Transverse colon (tissue), 4 donors: ENCODE measurements around the gene RPL39L. TPM values are rescaled to one million over a fixed set of nuclear protein-coding genes. Genes with fewer than 3 reads are reported as not detected.

Experiments
- DNase-seq: peaks from one replicate; pipeline ENCODE4 v3.0.0-alpha.2; 2019
- H3K27ac ChIP-seq, 4 donors: fragments of 200-600 bp; sonication (generic); 2 replicates each; pipeline ENCODE4 v1.5.1; 2016 to 2018; ENCODE audit warnings: inconsistent platforms in 4 of 4
- H3K27me3 ChIP-seq: fragments of 200-600 bp; sonication (generic); 2 replicates; pipeline ENCODE4 v1.5.1; 2017; ENCODE audit warnings: inconsistent platforms
- H3K36me3 ChIP-seq, 4 donors: fragments of 200-600 bp; sonication (generic); 2 replicates each; pipeline ENCODE4 v1.5.1; 2017 to 2019; ENCODE audit warnings: inconsistent platforms in 4 of 4
- H3K4me1 ChIP-seq, 4 donors: fragments of 200-600 bp; sonication (generic); 2 replicates each; pipeline ENCODE4 v1.5.1; 2017 to 2020; ENCODE audit warnings: inconsistent platforms in 4 of 4
- H3K4me3 ChIP-seq, 4 donors: fragments of 200-600 bp; sonication (generic); 1 replicate in 1 of 4; 2 replicates in 3 of 4; pipeline versions ENCODE4 v1.5.1 to v1.6.1; 2017 to 2019; ENCODE audit warnings: inconsistent platforms in 4 of 4
- H3K9me3 ChIP-seq, 2 donors: fragments of 200-600 bp; sonication (generic); 2 replicates each; pipeline ENCODE4 v1.5.1; 2017 to 2019; ENCODE audit warnings: inconsistent platforms in 2 of 2
- EP300 ChIP-seq: sonication (generic); formaldehyde crosslinking; IDR thresholded peaks from one replicate; pipeline ENCODE4 v1.6.1; 2017; ENCODE audit warnings: antibody characterized with exemption, low read depth
- POLR2A ChIP-seq: fragments of 450-650 bp; IDR thresholded peaks from one replicate; pipeline ENCODE4 v1.6.1; 2016; ENCODE audit warnings: antibody characterized with exemption, mild to moderate bottlenecking, moderate library complexity
- POLR2AphosphoS5 ChIP-seq, 3 donors: sonication (generic); formaldehyde crosslinking; IDR thresholded peaks; one replicate each; pipeline ENCODE4 v1.6.1; 2016; ENCODE audit warnings: antibody characterized with exemption in 3 of 3
- WGBS, 2 donors: methylation state at CpG; one replicate each; pipeline ENCODE4 v1.1.5; 2018; ENCODE audit warnings: low coverage in 1 of 2; 5-methylcytosine and 5-hydroxymethylcytosine counted together
- in situ Hi-C, 4 donors: fragments of 200-750 bp; cut with MboI; loops; one replicate each; pipeline versions ENCODE4 v1.15.0 to v1.15.1; 2017; ENCODE audit warnings: low sequenced_read_pairs in 3 of 4, low pct_ligation_motif_present in 1 of 4, low pct_unique_long_range_greater_than_20kb in 1 of 4
- intact Hi-C: fragments of 100-400 bp; cut with DNase I; formaldehyde crosslinking; loops from one replicate; pipeline ENCODE4 v1.15.1; 2023; ENCODE audit warnings: low total_unique reads
- total RNA-seq, 4 donors: library from RNA; depleted of rRNA; stranded (reverse); fragments of >200 nt; gene quantifications; one replicate each; pipeline ENCODE4 v1.1.0, GENCODE V29; 2016
- TF ChIP-seq, protein P1 (sequence below), 5 experiments: fragments of 200-600 bp in 3 of 5; fragments of 450-650 bp in 2 of 5; sonication (generic) in 3 of 5; IDR thresholded peaks; 1 replicate in 2 of 5; 2 replicates in 3 of 5; pipeline ENCODE4 v1.5.1; 2016 to 2017; ENCODE audit warnings: antibody characterized with exemption in 5 of 5, inconsistent platforms in 3 of 5, mild to moderate bottlenecking in 2 of 5, moderate library complexity in 1 of 5

Gene RPL39L
- total RNA-seq, 4 donors from 2014 or later = 2.2 to 5.6 (median 2.4) TPM; not detected in 1

DNA sequence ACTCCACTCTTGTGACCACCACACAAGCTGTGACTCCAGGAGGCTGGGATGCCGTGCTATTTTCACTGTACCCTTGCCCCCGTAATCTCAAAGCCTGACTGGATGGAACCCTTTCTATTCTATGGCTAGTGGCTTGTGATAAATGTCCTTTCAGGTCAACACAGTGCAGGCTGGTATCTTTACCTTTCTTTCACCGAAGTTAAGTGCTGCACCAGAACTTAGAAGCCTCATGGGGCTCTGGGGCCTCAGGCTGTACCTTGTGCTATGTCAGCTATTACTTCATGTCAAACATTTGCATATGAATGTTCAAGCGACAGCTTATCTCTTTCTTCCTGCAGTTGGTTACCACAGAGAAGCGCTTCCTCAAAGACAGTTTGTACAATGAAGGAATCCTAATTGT is 66.8 kb downstream of the RPL39L start:
- Histone ChIP-seq H3K9me3 (no peaks in the 10 kb centered on the region), H3K36me3 (no peaks in the 10 kb centered on the region), H3K4me1 (no peaks in the 10 kb centered on the region), H3K27ac (peak overlapping the region in 1 of 4 donors; percentile 7), H3K27me3 (no peaks in the 10 kb centered on the region), H3K4me3 (no peak overlapping the region)
- 60 to 75% methylated on average over 4 to 5 of the region's 5 CpGs for WGBS, 2 donors
- TF ChIP-seq, protein P1, sequence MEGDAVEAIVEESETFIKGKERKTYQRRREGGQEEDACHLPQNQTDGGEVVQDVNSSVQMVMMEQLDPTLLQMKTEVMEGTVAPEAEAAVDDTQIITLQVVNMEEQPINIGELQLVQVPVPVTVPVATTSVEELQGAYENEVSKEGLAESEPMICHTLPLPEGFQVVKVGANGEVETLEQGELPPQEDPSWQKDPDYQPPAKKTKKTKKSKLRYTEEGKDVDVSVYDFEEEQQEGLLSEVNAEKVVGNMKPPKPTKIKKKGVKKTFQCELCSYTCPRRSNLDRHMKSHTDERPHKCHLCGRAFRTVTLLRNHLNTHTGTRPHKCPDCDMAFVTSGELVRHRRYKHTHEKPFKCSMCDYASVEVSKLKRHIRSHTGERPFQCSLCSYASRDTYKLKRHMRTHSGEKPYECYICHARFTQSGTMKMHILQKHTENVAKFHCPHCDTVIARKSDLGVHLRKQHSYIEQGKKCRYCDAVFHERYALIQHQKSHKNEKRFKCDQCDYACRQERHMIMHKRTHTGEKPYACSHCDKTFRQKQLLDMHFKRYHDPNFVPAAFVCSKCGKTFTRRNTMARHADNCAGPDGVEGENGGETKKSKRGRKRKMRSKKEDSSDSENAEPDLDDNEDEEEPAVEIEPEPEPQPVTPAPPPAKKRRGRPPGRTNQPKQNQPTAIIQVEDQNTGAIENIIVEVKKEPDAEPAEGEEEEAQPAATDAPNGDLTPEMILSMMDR (IDR thresholded peaks at IDR 0.05) = no peak
- TF ChIP-seq EP300 (no peak), POLR2A (no peak), POLR2AphosphoS5 (IDR thresholded peaks at IDR 0.05) (no peak)
- DNase-seq = no peak
- in situ Hi-C loops = no loop called here
- intact Hi-C loops = no loop called here

DNA sequence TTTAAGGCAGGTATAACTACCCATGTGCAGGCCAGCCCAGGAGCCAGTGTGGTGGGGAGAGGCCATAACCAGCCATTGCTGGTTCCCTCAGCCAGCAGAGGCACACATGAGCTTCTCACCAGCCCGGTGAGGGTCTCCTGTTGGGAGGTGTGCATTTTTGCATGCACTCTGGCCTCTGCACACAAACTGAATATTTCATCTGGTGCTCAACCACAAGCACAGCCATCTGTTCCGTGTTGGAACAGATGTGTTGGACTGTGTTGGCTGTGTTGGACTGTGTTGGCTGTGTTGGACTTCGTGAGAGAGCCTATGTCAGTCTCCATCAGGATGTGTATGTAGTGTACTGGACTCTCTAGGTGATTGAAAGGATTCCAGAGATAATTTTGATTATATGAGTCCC is 67.2 kb downstream of the RPL39L start:
- Histone ChIP-seq H3K36me3 (no peaks in the 10 kb centered on the region), H3K27me3 (no peaks in the 10 kb centered on the region), H3K9me3 (no peaks in the 10 kb centered on the region), H3K27ac (peak overlapping the region in 1 of 4 donors; percentile 7), H3K4me1 (no peaks in the 10 kb centered on the region), H3K4me3 (no peak overlapping the region)
- 80 to 81% methylated on average over 1 to 3 of the region's 3 CpGs for WGBS, 2 donors
- in situ Hi-C loops (no loop called here), intact Hi-C loops (no loop called here)
- TF ChIP-seq EP300 (no peak), POLR2AphosphoS5 (IDR thresholded peaks at IDR 0.05) (no peak), POLR2A (no peak)
- TF ChIP-seq, protein P1 (IDR thresholded peaks at IDR 0.05) = no peak
- DNase-seq = no peak

Other genes with a start within 250 kb of the RPL39L start
- gene ST6GAL1, start 209.0 kb downstream of the RPL39L start, total RNA-seq = 10 to 100 TPM; 22.4 to 50.5 (median 31.2) TPM
- not detected for gene RTP1, start 58.0 kb upstream of the RPL39L start, total RNA-seq
- gene MASP1, start 152.2 kb upstream of the RPL39L start, total RNA-seq = 10 to 100 TPM in 2 of 4 donors, 1 to 10 TPM in 2; 4.5 to 45.2 (median 13.9) TPM
- gene RTP4, start 228.9 kb upstream of the RPL39L start, total RNA-seq = 1 to 10 TPM in 2 of 4 donors, not detected in 2; 4.1 to 4.9 TPM